ENCODE measurements around the gene SLC44A2. TPM values are rescaled to one million over a fixed set of nuclear protein-coding genes. Genes with fewer than 3 reads are reported as not detected.

Gene SLC44A2
- total and polyA plus RNA-seq, 2 of the 13 experiments (the other 11 are each of a cell fraction or from before 2014, with no cell fraction given): 2.4 to 5.6 TPM

DNA sequence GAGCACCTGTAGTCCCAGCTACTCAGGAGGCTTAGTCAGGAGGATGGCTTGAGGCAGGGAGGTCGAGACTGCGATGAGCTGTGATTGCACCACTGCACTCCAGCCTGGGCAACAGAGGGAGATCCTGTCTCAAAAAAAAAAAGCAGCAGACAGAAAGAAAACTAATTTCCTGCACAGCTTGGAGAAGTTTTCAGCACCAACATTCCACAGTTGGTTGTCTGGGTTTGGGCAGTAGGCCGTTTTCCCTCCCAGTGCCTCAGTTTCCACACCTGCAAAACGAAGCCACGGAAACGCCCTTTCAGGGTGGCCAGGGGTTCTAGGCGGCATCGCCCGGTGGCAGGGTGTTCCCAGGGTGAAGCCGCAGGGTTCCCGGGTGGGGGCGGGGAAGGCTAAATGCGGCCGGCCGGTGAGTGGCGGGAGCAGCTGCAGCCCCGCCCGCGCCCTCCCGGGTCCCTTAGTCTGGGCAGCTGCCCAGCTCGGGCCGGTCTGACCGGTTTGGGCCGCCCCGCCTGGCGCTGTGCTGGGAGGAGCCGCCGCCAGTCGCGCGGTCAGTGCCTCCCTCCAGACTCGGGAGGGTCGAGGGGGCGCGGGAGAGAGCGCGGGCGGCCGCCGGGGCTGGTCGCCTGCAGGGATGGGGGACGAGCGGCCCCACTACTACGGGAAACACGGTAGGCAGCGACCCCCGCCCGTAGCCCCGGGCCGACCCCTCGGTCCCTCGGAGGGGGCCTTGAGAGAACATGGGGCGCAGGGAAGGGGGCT, at the start of gene SLC44A2 (continued):
- TF ChIP-seq PATZ1 (CRISPR knock-in tag; IDR thresholded peaks at IDR 0.05): peak; percentile 27; the same call in 1 of the 2 replicates
- TF ChIP-seq, protein P1, sequence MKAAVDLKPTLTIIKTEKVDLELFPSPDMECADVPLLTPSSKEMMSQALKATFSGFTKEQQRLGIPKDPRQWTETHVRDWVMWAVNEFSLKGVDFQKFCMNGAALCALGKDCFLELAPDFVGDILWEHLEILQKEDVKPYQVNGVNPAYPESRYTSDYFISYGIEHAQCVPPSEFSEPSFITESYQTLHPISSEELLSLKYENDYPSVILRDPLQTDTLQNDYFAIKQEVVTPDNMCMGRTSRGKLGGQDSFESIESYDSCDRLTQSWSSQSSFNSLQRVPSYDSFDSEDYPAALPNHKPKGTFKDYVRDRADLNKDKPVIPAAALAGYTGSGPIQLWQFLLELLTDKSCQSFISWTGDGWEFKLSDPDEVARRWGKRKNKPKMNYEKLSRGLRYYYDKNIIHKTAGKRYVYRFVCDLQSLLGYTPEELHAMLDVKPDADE (CRISPR knock-in tag; IDR thresholded peaks at IDR 0.05): no peak
- peak; percentile 83 for TF ChIP-seq ZNF121 (CRISPR knock-in tag; IDR thresholded peaks at IDR 0.05)
- no peak for TF ChIP-seq NRL (CRISPR knock-in tag; IDR thresholded peaks at IDR 0.05; ENCODE audit: borderline replicate concordance)
- no peak for TF ChIP-seq IKZF4 (CRISPR knock-in tag; IDR thresholded peaks at IDR 0.05; ENCODE audit: borderline replicate concordance, low read depth, not compliant biosample characterization)
- TF ChIP-seq MED13 (CRISPR knock-in tag; IDR thresholded peaks at IDR 0.05): no peak
- TF ChIP-seq CBFB (CRISPR knock-in tag; IDR thresholded peaks at IDR 0.05): 0 out of 2 replicates have a peak, but pooled peaks have one; percentile 34
- no peak for TF ChIP-seq BORCS8-MEF2B (CRISPR knock-in tag; IDR thresholded peaks at IDR 0.05)
- TF ChIP-seq, protein P2, sequence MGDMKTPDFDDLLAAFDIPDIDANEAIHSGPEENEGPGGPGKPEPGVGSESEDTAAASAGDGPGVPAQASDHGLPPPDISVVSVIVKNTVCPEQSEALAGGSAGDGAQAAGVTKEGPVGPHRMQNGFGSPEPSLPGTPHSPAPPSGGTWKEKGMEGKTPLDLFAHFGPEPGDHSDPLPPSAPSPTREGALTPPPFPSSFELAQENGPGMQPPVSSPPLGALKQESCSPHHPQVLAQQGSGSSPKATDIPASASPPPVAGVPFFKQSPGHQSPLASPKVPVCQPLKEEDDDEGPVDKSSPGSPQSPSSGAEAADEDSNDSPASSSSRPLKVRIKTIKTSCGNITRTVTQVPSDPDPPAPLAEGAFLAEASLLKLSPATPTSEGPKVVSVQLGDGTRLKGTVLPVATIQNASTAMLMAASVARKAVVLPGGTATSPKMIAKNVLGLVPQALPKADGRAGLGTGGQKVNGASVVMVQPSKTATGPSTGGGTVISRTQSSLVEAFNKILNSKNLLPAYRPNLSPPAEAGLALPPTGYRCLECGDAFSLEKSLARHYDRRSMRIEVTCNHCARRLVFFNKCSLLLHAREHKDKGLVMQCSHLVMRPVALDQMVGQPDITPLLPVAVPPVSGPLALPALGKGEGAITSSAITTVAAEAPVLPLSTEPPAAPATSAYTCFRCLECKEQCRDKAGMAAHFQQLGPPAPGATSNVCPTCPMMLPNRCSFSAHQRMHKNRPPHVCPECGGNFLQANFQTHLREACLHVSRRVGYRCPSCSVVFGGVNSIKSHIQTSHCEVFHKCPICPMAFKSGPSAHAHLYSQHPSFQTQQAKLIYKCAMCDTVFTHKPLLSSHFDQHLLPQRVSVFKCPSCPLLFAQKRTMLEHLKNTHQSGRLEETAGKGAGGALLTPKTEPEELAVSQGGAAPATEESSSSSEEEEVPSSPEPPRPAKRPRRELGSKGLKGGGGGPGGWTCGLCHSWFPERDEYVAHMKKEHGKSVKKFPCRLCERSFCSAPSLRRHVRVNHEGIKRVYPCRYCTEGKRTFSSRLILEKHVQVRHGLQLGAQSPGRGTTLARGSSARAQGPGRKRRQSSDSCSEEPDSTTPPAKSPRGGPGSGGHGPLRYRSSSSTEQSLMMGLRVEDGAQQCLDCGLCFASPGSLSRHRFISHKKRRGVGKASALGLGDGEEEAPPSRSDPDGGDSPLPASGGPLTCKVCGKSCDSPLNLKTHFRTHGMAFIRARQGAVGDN (CRISPR knock-in tag; IDR thresholded peaks at IDR 0.05): peak; percentile 24; the same call in 1 of the 2 replicates
- TF ChIP-seq MAFG (CRISPR knock-in tag; IDR thresholded peaks at IDR 0.05): no peak
- no peak for TF ChIP-seq DNMT1 (CRISPR knock-in tag; IDR thresholded peaks at IDR 0.05)
- TF ChIP-seq ZNF674 (CRISPR knock-in tag; IDR thresholded peaks at IDR 0.05; ENCODE audit: low read depth): no peak
- peak; percentile 11 for TF ChIP-seq HNRNPK (IDR thresholded peaks at IDR 0.05; ENCODE audit: low read depth, low read length, poor library complexity, severe bottlenecking)
- no peak for TF ChIP-seq ZC3H4 (CRISPR knock-in tag; IDR thresholded peaks at IDR 0.05; ENCODE audit: borderline replicate concordance)
- no peak for TF ChIP-seq ZNF776 (CRISPR knock-in tag; IDR thresholded peaks at IDR 0.05)
- TF ChIP-seq ZNF563 (CRISPR knock-in tag; IDR thresholded peaks at IDR 0.05): 0 out of 2 replicates have a peak, but pooled peaks have one; percentile 52
- TF ChIP-seq, protein P3, sequence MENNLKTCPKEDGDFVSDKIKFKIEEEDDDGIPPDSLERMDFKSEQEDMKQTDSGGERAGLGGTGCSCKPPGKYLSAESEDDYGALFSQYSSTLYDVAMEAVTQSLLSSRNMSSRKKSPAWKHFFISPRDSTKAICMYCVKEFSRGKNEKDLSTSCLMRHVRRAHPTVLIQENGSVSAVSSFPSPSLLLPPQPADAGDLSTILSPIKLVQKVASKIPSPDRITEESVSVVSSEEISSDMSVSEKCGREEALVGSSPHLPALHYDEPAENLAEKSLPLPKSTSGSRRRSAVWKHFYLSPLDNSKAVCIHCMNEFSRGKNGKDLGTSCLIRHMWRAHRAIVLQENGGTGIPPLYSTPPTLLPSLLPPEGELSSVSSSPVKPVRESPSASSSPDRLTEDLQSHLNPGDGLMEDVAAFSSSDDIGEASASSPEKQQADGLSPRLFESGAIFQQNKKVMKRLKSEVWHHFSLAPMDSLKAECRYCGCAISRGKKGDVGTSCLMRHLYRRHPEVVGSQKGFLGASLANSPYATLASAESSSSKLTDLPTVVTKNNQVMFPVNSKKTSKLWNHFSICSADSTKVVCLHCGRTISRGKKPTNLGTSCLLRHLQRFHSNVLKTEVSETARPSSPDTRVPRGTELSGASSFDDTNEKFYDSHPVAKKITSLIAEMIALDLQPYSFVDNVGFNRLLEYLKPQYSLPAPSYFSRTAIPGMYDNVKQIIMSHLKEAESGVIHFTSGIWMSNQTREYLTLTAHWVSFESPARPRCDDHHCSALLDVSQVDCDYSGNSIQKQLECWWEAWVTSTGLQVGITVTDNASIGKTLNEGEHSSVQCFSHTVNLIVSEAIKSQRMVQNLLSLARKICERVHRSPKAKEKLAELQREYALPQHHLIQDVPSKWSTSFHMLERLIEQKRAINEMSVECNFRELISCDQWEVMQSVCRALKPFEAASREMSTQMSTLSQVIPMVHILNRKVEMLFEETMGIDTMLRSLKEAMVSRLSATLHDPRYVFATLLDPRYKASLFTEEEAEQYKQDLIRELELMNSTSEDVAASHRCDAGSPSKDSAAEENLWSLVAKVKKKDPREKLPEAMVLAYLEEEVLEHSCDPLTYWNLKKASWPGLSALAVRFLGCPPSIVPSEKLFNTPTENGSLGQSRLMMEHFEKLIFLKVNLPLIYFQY (CRISPR knock-in tag; IDR thresholded peaks at IDR 0.05; ENCODE audit: borderline replicate concordance): 0 out of 2 replicates have a peak, but pooled peaks have one; percentile 47

Data from HepG2 (cell line).